H1 (cell line): ENCODE measurements around the gene ZNF154. TPM values are rescaled to one million over a fixed set of nuclear protein-coding genes. Genes with fewer than 3 reads are reported as not detected.

Source experiments
- CTCF ChIA-PET: fragments of 300-600 bp; sonication (Branson Sonifier 250); formaldehyde crosslinking; loops from one replicate; lab custom pipeline; 2021; ENCODE audit not compliant: partially characterized antibody; lab: Charles Lee
- POLR2A ChIA-PET: fragments of 300-600 bp; sonication (Branson Sonifier 250); formaldehyde crosslinking; loops from one replicate; lab custom pipeline; 2021; ENCODE audit warnings: inconsistent platforms; ENCODE audit not compliant: partially characterized antibody; lab: Charles Lee
- DNase-seq, 2 experiments: peaks; one replicate each; pipeline versions ENCODE4 v3.0.0 to v3.0.0-alpha.2; 2010 to 2022; ENCODE audit warnings: low spot score in 2 of 2, low read depth in 1 of 2, mixed read lengths in 1 of 2
- FAIRE-seq: peaks from 2 replicates; lab custom pipeline; 2011; peaks lifted over from hg19 to GRCh38; lab: Jason Lieb, UNC
- H2AFZ ChIP-seq: 2 replicates; pipeline ENCODE4 v1.8.1; 2012; ENCODE audit warnings: low read length, inconsistent platforms
- H2AK5ac ChIP-seq: 2 replicates; pipeline ENCODE4 v1.6.1; 2013; ENCODE audit warnings: low read depth, low read length
- H2BK120ac ChIP-seq: replicated peaks from 2 replicates; pipeline ENCODE3; 2013; ENCODE audit warnings: low read depth, low read length, inconsistent platforms
- H2BK12ac ChIP-seq: 2 replicates; pipeline ENCODE4 v1.6.1; 2013; ENCODE audit warnings: low read depth, low read length
- H2BK15ac ChIP-seq: 2 replicates; pipeline ENCODE4 v1.6.1; 2013; ENCODE audit warnings: low read length
- H2BK20ac ChIP-seq: 2 replicates; pipeline ENCODE4 v1.6.1; 2013; ENCODE audit warnings: low read length
- H2BK5ac ChIP-seq: 2 replicates; pipeline ENCODE4 v1.6.1; 2013; ENCODE audit warnings: low read depth, low read length
- H3K14ac ChIP-seq: 2 replicates; pipeline ENCODE4 v1.6.1; 2013; ENCODE audit warnings: inconsistent platforms; ENCODE audit not compliant: insufficient read length
- H3K18ac ChIP-seq: 2 replicates; pipeline ENCODE4 v1.6.1; 2013; ENCODE audit warnings: low read length; ENCODE audit errors: extremely low read depth
- H3K23ac ChIP-seq: 2 replicates; pipeline ENCODE4 v1.6.1; 2013; ENCODE audit warnings: inconsistent platforms; ENCODE audit not compliant: insufficient read length
- H3K23me2 ChIP-seq: 2 replicates; pipeline ENCODE4 v1.6.1; 2013; ENCODE audit warnings: low read depth, low read length
- H3K27ac ChIP-seq: 2 replicates; pipeline ENCODE4 v1.6.1; 2011; ENCODE audit warnings: low read depth, low read length, inconsistent platforms
- H3K27me3 ChIP-seq, 4 experiments: replicated peaks in 1 of 4; 1 replicate in 1 of 4; 2 replicates in 3 of 4; pipeline versions ENCODE4 v1.6.1 to v1.8.1; 2011 to 2013; ENCODE audit warnings: low read length in 3 of 4, mild to moderate bottlenecking in 3 of 4, inconsistent platforms in 2 of 4, mixed read lengths in 2 of 4, moderate library complexity in 1 of 4; ENCODE audit not compliant: control insufficient read depth in 3 of 4, insufficient read depth in 3 of 4; ENCODE audit errors: extremely low read depth in 1 of 4
- H3K36me3 ChIP-seq, 4 experiments: 2 replicates each; pipeline versions ENCODE4 v1.6.1 to v1.8.1; 2011 to 2013; ENCODE audit warnings: mild to moderate bottlenecking in 4 of 4, low read length in 3 of 4, moderate library complexity in 2 of 4, control low read depth in 1 of 4, inconsistent platforms in 1 of 4; ENCODE audit not compliant: insufficient read depth in 4 of 4, control insufficient read depth in 2 of 4
- H3K4ac ChIP-seq: replicated peaks from 2 replicates; pipeline ENCODE3; 2013; ENCODE audit warnings: low read length, low read depth, mixed read lengths, inconsistent platforms; ENCODE audit not compliant: insufficient read length
- H3K4me1 ChIP-seq, 4 experiments: replicated peaks in 1 of 4; 1 replicate in 1 of 4; 2 replicates in 3 of 4; pipeline versions ENCODE4 v1.6.1 to v1.8.1; 2011 to 2013; ENCODE audit warnings: low read length in 3 of 4, inconsistent platforms in 2 of 4, mixed read lengths in 1 of 4; ENCODE audit not compliant: insufficient read depth in 4 of 4, control insufficient read depth in 3 of 4
- H3K4me2 ChIP-seq, 2 experiments: 2 replicates each; pipeline versions ENCODE4 v1.6.1 to v1.8.1; 2011 to 2013; ENCODE audit warnings: low read depth in 2 of 2, low read length in 2 of 2, control low read depth in 1 of 2, inconsistent platforms in 1 of 2, mild to moderate bottlenecking in 1 of 2; ENCODE audit not compliant: insufficient read depth in 1 of 2
- H3K4me3 ChIP-seq, 4 experiments: fragments of 200-600, 300-600 bp in 1 of 4; sonication (generic), shearing (Covaris generic), sonication (Bioruptor Twin) in 1 of 4; 2 replicates each; pipeline versions ENCODE4 v1.5.1 to v1.8.1; 2011 to 2016; ENCODE audit warnings: low read length in 4 of 4, low read depth in 3 of 4, control low read depth in 2 of 4, inconsistent platforms in 2 of 4, mild to moderate bottlenecking in 2 of 4, mixed read lengths in 1 of 4, moderate library complexity in 1 of 4; ENCODE audit not compliant: insufficient read depth in 2 of 4; ENCODE audit errors: extremely low read depth in 1 of 4
- H3K56ac ChIP-seq: replicated peaks from 2 replicates; pipeline ENCODE3; 2013; ENCODE audit warnings: low read depth, mild to moderate bottlenecking, mixed read lengths, low read length, inconsistent platforms; ENCODE audit not compliant: insufficient read length
- H3K79me1 ChIP-seq: 2 replicates; pipeline ENCODE4 v1.6.1; 2013; ENCODE audit warnings: low read depth, low read length, control low read depth
- H3K79me2 ChIP-seq, 2 experiments: 2 replicates each; pipeline versions ENCODE4 v1.6.1 to v1.8.1; 2012 to 2013; ENCODE audit warnings: low read length in 2 of 2, mild to moderate bottlenecking in 2 of 2, inconsistent platforms in 1 of 2; ENCODE audit not compliant: insufficient read depth in 2 of 2, control insufficient read depth in 1 of 2
- H3K9ac ChIP-seq, 4 experiments: replicated peaks in 1 of 4; 1 replicate in 1 of 4; 2 replicates in 3 of 4; pipeline versions ENCODE4 v1.6.1 to v1.8.1; 2011 to 2013; ENCODE audit warnings: low read depth in 3 of 4, low read length in 3 of 4, control low read depth in 2 of 4, mild to moderate bottlenecking in 2 of 4, moderate library complexity in 2 of 4, inconsistent platforms in 1 of 4; ENCODE audit errors: extremely low read depth in 1 of 4
- H3K9me3 ChIP-seq, 2 experiments: 2 replicates each; pipeline versions ENCODE4 v1.6.1 to v1.8.1; 2012 to 2013; ENCODE audit warnings: mild to moderate bottlenecking in 2 of 2, moderate library complexity in 2 of 2, control low read depth in 1 of 2, inconsistent platforms in 1 of 2, low read depth in 1 of 2, low read length in 1 of 2, mixed read lengths in 1 of 2; ENCODE audit not compliant: insufficient read depth in 2 of 2
- H4K20me1 ChIP-seq, 2 experiments: replicated peaks in 1 of 2; 2 replicates each; pipeline versions ENCODE3 to v1.8.1; 2011 to 2013; ENCODE audit warnings: inconsistent platforms in 2 of 2, low read length in 2 of 2, mild to moderate bottlenecking in 1 of 2; ENCODE audit not compliant: insufficient read depth in 2 of 2, control insufficient read depth in 1 of 2
- H4K5ac ChIP-seq: 2 replicates; pipeline ENCODE4 v1.6.1; 2013; ENCODE audit warnings: low read length, low read depth, mixed read lengths, inconsistent platforms; ENCODE audit not compliant: insufficient read length
- H4K8ac ChIP-seq: 2 replicates; pipeline ENCODE4 v1.8.0; 2013; ENCODE audit warnings: mild to moderate bottlenecking, moderate library complexity, low read length, inconsistent platforms; ENCODE audit not compliant: insufficient read depth; ENCODE audit errors: extremely low read depth
- H4K91ac ChIP-seq: replicated peaks from 2 replicates; pipeline ENCODE3; 2013; ENCODE audit warnings: low read length, mixed read lengths, inconsistent platforms; ENCODE audit not compliant: insufficient read length
- CBX5 ChIP-seq: fragments of 300-800, 300-1000 bp; sonication (generic); IDR thresholded peaks from 2 replicates; pipeline ENCODE4 v1.7.1; 2016; ENCODE audit warnings: antibody characterized with exemption, low read length, low read depth
- MAFK ChIP-seq: IDR thresholded peaks from 2 replicates; pipeline ENCODE4 v1.6.1; 2012; ENCODE audit warnings: low read depth, mild to moderate bottlenecking, improper control_type of control experiment, low read length
- WGBS, 2 experiments: shearing (Covaris generic) in 1 of 2; methylation state at CpG; one replicate each; pipeline versions ENCODE4 v1.1.6 to v1.1.7; 2013 to 2015; ENCODE audit warnings: low lambda C conversion rate in 2 of 2, mixed read lengths in 2 of 2, inconsistent platforms in 1 of 2, low coverage in 1 of 2, missing lambda C conversion rate in 1 of 2; ENCODE audit not compliant: insufficient replicate concordance in 2 of 2, insufficient coverage in 1 of 2, insufficient read length in 1 of 2; ENCODE audit errors: extremely low coverage in 1 of 2, missing lambda C conversion rate in 1 of 2; 5-methylcytosine and 5-hydroxymethylcytosine counted together
- polyA plus RNA-seq, 7 experiments: library from polyadenylated mRNA; depleted of rRNA in 3 of 7; stranded (reverse) in 5 of 7; unstranded in 2 of 7; fragments of >200 nt in 5 of 7; fragments of 200-250 nt in 2 of 7; gene quantifications; 1 replicate in 5 of 7; 2 replicates in 1 of 7; 4 replicates in 1 of 7; pipeline versions ENCODE4 v1.2.1 to v1.2.3, GENCODE V29; 2011 to 2013; ENCODE audit warnings: missing spikeins in 2 of 7, mixed read lengths in 2 of 7
- total RNA-seq: library from RNA; stranded (reverse); fragmentation: NEBNext Ultra II Directional; extraction: Animal tissue kit (Norgen Biotek cat#: 25700); gene quantifications from 2 replicates; pipeline ENCODE4 v1.2.1, GENCODE V29; 2021

ZNF154 gene
- total and polyA plus RNA-seq, 2 of the 8 experiments (the other 6 are each of a cell fraction or from before 2014, with no cell fraction given), result 5.3 to 11.6 TPM

- Histone ChIP-seq H2BK120ac (no peak overlapping the region), H4K20me1 (peaks cover 0 to 7% of the 10 kb centered on the region in 2 experiments), H3K9ac (no peak overlapping the region), H3K23ac (no peak overlapping the region), H4K91ac (no peak overlapping the region), H4K8ac (no peak overlapping the region), H4K5ac (no peak overlapping the region), H2BK12ac (no peak overlapping the region), H3K14ac (no peak overlapping the region), H3K4me1 (peaks cover 0 to 8% (median 5%) of the 10 kb centered on the region in 4 experiments; a peak in 4 of 7 replicates), H3K23me2 (no peaks in the 10 kb centered on the region), H3K36me3 (peaks cover 11 to 32% (median 25%) of the 10 kb centered on the region in 4 experiments; a peak in 7 of 8 replicates), H2BK15ac (no peak overlapping the region), H3K9me3 (peaks cover 7 to 9% of the 10 kb centered on the region in 2 experiments; a peak in 3 of 4 replicates), H3K4ac (no peak overlapping the region), H3K4me3 (no peak overlapping the region), H3K4me2 (peak overlapping the region in 1 of 2 experiments; percentile 39; a peak in 1 of 4 replicates), H2BK20ac (no peak overlapping the region), H3K79me2 (peaks cover 0 to 2% of the 10 kb centered on the region in 2 experiments; a peak in 1 of 4 replicates), H2AFZ (no peak overlapping the region), H3K79me1 (no peaks in the 10 kb centered on the region), H2AK5ac (no peak overlapping the region), H2BK5ac (no peak overlapping the region), H3K18ac (no peak overlapping the region), H3K56ac (no peak overlapping the region), H3K27me3 (0 out of 7 replicates have a peak, but pooled peaks cover 0 to 2% (median 0%) of the 10 kb centered on the region in 4 experiments), H3K27ac (no peak overlapping the region)
- POLR2A ChIA-PET, result interaction anchor here (1.1 to 5.4 kb wide), 3 partner anchors 12 to 37 kb away, joined by 3 to 43 read pairs (median 5); partner anchors contain the start of gene ZNF154
- WGBS, 2 experiments, result 85% methylated on average over 4 of the region's 4 CpGs; no CpG with 5 or more reads in 1 of the 2 experiments
- no peak for TF ChIP-seq CBX5
- no peak for TF ChIP-seq MAFK
- peak in 1 of 2 experiments; percentile 44 for DNase-seq
- CTCF ChIA-PET, result interaction anchor here (0.6 to 1.1 kb wide), 3 partner anchors 38 to 1411 kb away, joined by 3 read pairs; partner anchors contain the start of gene ZNF551
- FAIRE-seq, result no peak
Measured at GRCh38 chr19:57719901-57720519, 11.0 kb upstream of the ZNF154 start.
